Measurements from ENCODE around the gene SAE1. TPM values are rescaled to one million over a fixed set of nuclear protein-coding genes. Genes with fewer than 3 reads are reported as not detected.
A peak's percentile ranks its signal among the peaks of the same experiment; 100 is the strongest.

The SAE1 gene
- total and polyA plus RNA-seq, 8 donors, result 67.7 to 125 (median 93.4) TPM

- H3K4me3 ChIP-seq, result no peak overlapping the region
- TF ChIP-seq CTCF (IDR thresholded peaks at IDR 0.05), result no peak
- H3K27me3 ChIP-seq, result no peaks in the 10 kb centered on the region
- H3K27ac ChIP-seq, result no peak overlapping the region
- H3K4me1 ChIP-seq, result peaks cover 0 to 14% of the 10 kb centered on the region in 2 donors
- no peak for ATAC-seq
- H3K9me3 ChIP-seq, result no peaks in the 10 kb centered on the region
- DNase-seq, result no peak
- H3K36me3 ChIP-seq, result peaks cover 0 to 22% of the 10 kb centered on the region in 2 donors
- intact Hi-C loops (cut with DNase I), result no loop called here
Observed at GRCh38 chr19:47221080-47221841, 90.6 kb downstream of the SAE1 start.

GRCh38 chr19:47221890-47222289, 91.3 kb downstream of the SAE1 start:
- H3K27ac ChIP-seq, result no peak overlapping the region
- H3K9me3 ChIP-seq, result no peaks in the 10 kb centered on the region
- intact Hi-C loops (cut with DNase I), result no loop called here
- DNase-seq, result no peak
- no peak for TF ChIP-seq CTCF (IDR thresholded peaks at IDR 0.05)
- no peaks in the 10 kb centered on the region for H3K27me3 ChIP-seq
- ATAC-seq, result no peak
- H3K36me3 ChIP-seq, result peaks cover 0 to 22% of the 10 kb centered on the region in 2 donors
- no peak overlapping the region for H3K4me3 ChIP-seq
- H3K4me1 ChIP-seq, result peaks cover 5 to 20% of the 10 kb centered on the region in 2 donors

- ATAC-seq, result peak; percentile 70
Observed at GRCh38 chr19:47225746-47226425, 95.3 kb downstream of the SAE1 start.

GRCh38 chr19:47226426-47227351, 96.1 kb downstream of the SAE1 start:
- Histone ChIP-seq H3K4me1 (peaks cover 11 to 62% of the 10 kb centered on the region in 2 donors), H3K9me3 (no peaks in the 10 kb centered on the region), H3K36me3 (peaks cover 0 to 9% of the 10 kb centered on the region in 2 donors), H3K4me3 (peak overlapping the region; percentile 34 to 98), H3K27ac (peak overlapping the region; percentile 98 to 99), H3K27me3 (peaks cover 0 to under 1% of the 10 kb centered on the region in 2 donors)
- TF ChIP-seq CTCF (IDR thresholded peaks at IDR 0.05), result peak in 1 of 2 donors; percentile 31
- DNase-seq, result peak in 3 of 4 donors; percentile 62 to 94 (median 94)
- intact Hi-C loops (cut with DNase I), result no loop called here
- ATAC-seq, result peak; percentile 69

More at GRCh38 chr19:47225746-47226425, 95.3 kb downstream of the SAE1 start:
- intact Hi-C loops (cut with DNase I), result no loop called here
- DNase-seq, result peak; percentile 86 to 96 (median 91)
- Histone ChIP-seq H3K27me3 (no peaks in the 10 kb centered on the region), H3K27ac (peak overlapping the region; percentile 98 to 99), H3K4me1 (peaks cover 11 to 56% of the 10 kb centered on the region in 2 donors), H3K36me3 (peaks cover 0 to 17% of the 10 kb centered on the region in 2 donors), H3K9me3 (no peaks in the 10 kb centered on the region), H3K4me3 (peak overlapping the region; percentile 26 to 98)
- TF ChIP-seq CTCF (IDR thresholded peaks at IDR 0.05), result peak; percentile 25 to 46
